Smooth muscle cell (in vitro differentiated cells): ENCODE data around the gene GAS2. TPM values are rescaled to one million over a fixed set of nuclear protein-coding genes. Genes with fewer than 3 reads are reported as not detected.

Experiments used
- DNase-seq: peaks from one replicate; lab custom pipeline; 2025; ENCODE audit not compliant: unreplicated experiment; lab: John Stamatoyannopoulos, UW
- H2AFZ ChIP-seq: fragments of 200-600 bp; sonication (generic); 2 replicates; pipeline ENCODE4 v1.6.0; 2016; ENCODE audit warnings: antibody characterized with exemption, low read depth, mild to moderate bottlenecking
- H3F3A ChIP-seq: fragments of 200-600 bp; sonication (generic); 2 replicates; pipeline ENCODE4 v1.6.0; 2017; ENCODE audit warnings: antibody characterized with exemption, low read depth
- H3K27ac ChIP-seq: fragments of 200-600 bp; sonication (generic); 2 replicates; pipeline ENCODE4 v1.5.1; 2016; ENCODE audit warnings: low read depth, mild to moderate bottlenecking
- H3K27me3 ChIP-seq: fragments of 200-600 bp; sonication (generic); 2 replicates; pipeline ENCODE4 v1.6.1; 2016; ENCODE audit warnings: low read depth, mild to moderate bottlenecking
- H3K36me3 ChIP-seq: fragments of 200-600 bp; sonication (generic); 2 replicates; pipeline ENCODE4 v1.5.1; 2016; ENCODE audit warnings: low read depth
- H3K4me1 ChIP-seq: fragments of 200-600 bp; sonication (generic); 2 replicates; pipeline ENCODE4 v1.5.1; 2016; ENCODE audit warnings: low read depth
- H3K4me2 ChIP-seq: fragments of 200-600 bp; sonication (generic); 2 replicates; pipeline ENCODE4 v1.6.0; 2016; ENCODE audit warnings: mild to moderate bottlenecking
- H3K4me3 ChIP-seq: fragments of 200-600 bp; sonication (generic); 2 replicates; pipeline ENCODE4 v1.5.1; 2016; ENCODE audit warnings: mild to moderate bottlenecking
- H3K79me2 ChIP-seq: fragments of 200-600 bp; sonication (generic); 2 replicates; pipeline ENCODE4 v1.6.0; 2016; ENCODE audit warnings: low read depth, mild to moderate bottlenecking
- H3K9ac ChIP-seq: fragments of 200-600 bp; sonication (generic); 2 replicates; pipeline ENCODE4 v1.6.0; 2016; ENCODE audit warnings: low read depth
- H3K9me3 ChIP-seq: fragments of 200-600 bp; sonication (generic); replicated peaks from 2 replicates; pipeline ENCODE4 v1.5.1; 2016; ENCODE audit warnings: low read depth
- H4K20me1 ChIP-seq: fragments of 200-600 bp; sonication (generic); 2 replicates; pipeline ENCODE4 v1.6.0; 2016; ENCODE audit warnings: low read depth
- CTCF ChIP-seq: fragments of 200-600 bp; sonication (generic); IDR thresholded peaks from 2 replicates; pipeline ENCODE4 v1.5.1; 2017; ENCODE audit warnings: borderline replicate concordance, mild to moderate bottlenecking, antibody characterized with exemption; ENCODE audit not compliant: insufficient read depth, poor library complexity, severe bottlenecking
- WGBS: methylation state at CpG from one replicate; pipeline ENCODE4 v1.1.7; 2016; ENCODE audit warnings: low lambda C conversion rate; 5-methylcytosine and 5-hydroxymethylcytosine counted together
- polyA plus RNA-seq: library from polyadenylated mRNA; unstranded; fragments of >200 nt; fragmentation: Nextera tagmentation; extraction: Ambion mirVana; gene quantifications from 2 replicates; pipeline ENCODE4 v1.2.1, GENCODE V29; 2016
- total RNA-seq: library from RNA; depleted of rRNA; stranded (reverse); fragments of >200 nt; gene quantifications from 2 replicates; pipeline ENCODE4 v1.2.3, GENCODE V29; 2014

The GAS2 gene
- total and polyA plus RNA-seq, 2 experiments from 2014 or later, result 0.31 to 1.3 TPM

- Histone ChIP-seq H3K9me3 (no peaks in the 10 kb centered on the region), H3K79me2 (no peaks in the 10 kb centered on the region), H3K36me3 (no peaks in the 10 kb centered on the region), H3F3A (no peaks in the 10 kb centered on the region), H2AFZ (no peak overlapping the region), H3K27me3 (no peaks in the 10 kb centered on the region), H3K27ac (no peak overlapping the region), H3K4me3 (no peak overlapping the region), H3K9ac (no peak overlapping the region), H4K20me1 (no peaks in the 10 kb centered on the region), H3K4me2 (no peak overlapping the region), H3K4me1 (no peaks in the 10 kb centered on the region)
- no peak for TF ChIP-seq CTCF
- DNase-seq, result no peak
- 94% methylated on average over 3 of the region's 3 CpGs for WGBS
These were observed 54.0 kb downstream of the GAS2 start for GRCh38 chr11:22720457-22720856.

- no peaks in the 10 kb centered on the region for H3F3A ChIP-seq
- DNase-seq, result no peak
- no peak overlapping the region for H3K4me2 ChIP-seq
- H3K4me3 ChIP-seq, result no peak overlapping the region
- H3K9ac ChIP-seq, result no peak overlapping the region
- H3K27me3 ChIP-seq, result no peaks in the 10 kb centered on the region
- no peaks in the 10 kb centered on the region for H3K4me1 ChIP-seq
- H2AFZ ChIP-seq, result no peak overlapping the region
- H3K27ac ChIP-seq, result no peak overlapping the region
- no peaks in the 10 kb centered on the region for H4K20me1 ChIP-seq
- H3K79me2 ChIP-seq, result no peaks in the 10 kb centered on the region
- no peaks in the 10 kb centered on the region for H3K9me3 ChIP-seq
- no peaks in the 10 kb centered on the region for H3K36me3 ChIP-seq
- TF ChIP-seq CTCF, result no peak
- 79% methylated on average over 3 of the region's 3 CpGs for WGBS
These were observed 56.9 kb downstream of the GAS2 start for GRCh38 chr11:22723274-22723673.

- no peaks in the 10 kb centered on the region for H3F3A ChIP-seq
- H3K27ac ChIP-seq, result no peak overlapping the region
- no peak overlapping the region for H2AFZ ChIP-seq
- H3K4me1 ChIP-seq, result no peaks in the 10 kb centered on the region
- no peak overlapping the region for H3K4me3 ChIP-seq
- H4K20me1 ChIP-seq, result no peaks in the 10 kb centered on the region
- no peaks in the 10 kb centered on the region for H3K36me3 ChIP-seq
- 71% methylated on average over 3 of the region's 3 CpGs for WGBS
- no peak for DNase-seq
- no peaks in the 10 kb centered on the region for H3K9me3 ChIP-seq
- H3K27me3 ChIP-seq, result no peaks in the 10 kb centered on the region
- no peak overlapping the region for H3K9ac ChIP-seq
- H3K4me2 ChIP-seq, result no peak overlapping the region
- no peaks in the 10 kb centered on the region for H3K79me2 ChIP-seq
- no peak for TF ChIP-seq CTCF
These were observed 58.7 kb downstream of the GAS2 start for GRCh38 chr11:22725079-22725478.

GRCh38 chr11:22728600-22729389 is 62.4 kb downstream of the GAS2 start:
- H3K9me3 ChIP-seq, result no peaks in the 10 kb centered on the region
- H4K20me1 ChIP-seq, result no peaks in the 10 kb centered on the region
- no peak for TF ChIP-seq CTCF
- no peaks in the 10 kb centered on the region for H3K4me1 ChIP-seq
- 73% methylated on average over 3 of the region's 3 CpGs for WGBS
- H2AFZ ChIP-seq, result no peak overlapping the region
- no peak for DNase-seq
- no peaks in the 10 kb centered on the region for H3K36me3 ChIP-seq
- no peak overlapping the region for H3K4me2 ChIP-seq
- H3K27ac ChIP-seq, result no peak overlapping the region
- H3K9ac ChIP-seq, result no peak overlapping the region
- H3K79me2 ChIP-seq, result no peaks in the 10 kb centered on the region
- H3F3A ChIP-seq, result no peaks in the 10 kb centered on the region
- H3K27me3 ChIP-seq, result no peaks in the 10 kb centered on the region
- no peak overlapping the region for H3K4me3 ChIP-seq
